AG10803 (cell line): Measurements from ENCODE around the gene IARS1.

Experiments
- DNase-seq: peaks from one replicate; pipeline ENCODE4 v3.0.0; 2010; ENCODE audit warnings: low read depth
- H3K4me3 ChIP-seq: 2 replicates; pipeline ENCODE4 v1.5.1; 2011; ENCODE audit warnings: mild to moderate bottlenecking, low read length, control low read depth
- CTCF ChIP-seq: conservative IDR thresholded peaks from 2 replicates; pipeline ENCODE4 v1.5.1; 2011; ENCODE audit warnings: mild to moderate bottlenecking, low read length, control low read depth, inconsistent platforms

Gene IARS1

GRCh38 chr9:92293452-92294296, at the start of gene IARS1:
IARS1 (minus strand) TSS chr9:92293697; CDS start chr9:92289419, 4,278 bp downstream.
- peak; percentile 98 for DNase-seq
- H3K4me3 ChIP-seq, result peak within 1 kb of the TSS; percentile 75

GRCh38 chr9:92342825-92343488, 49.5 kb upstream of the IARS1 start:
- peak; percentile 51 for DNase-seq
- peak; percentile 48 for TF ChIP-seq CTCF
- H3K4me3 ChIP-seq, result no peak overlapping the region

More at GRCh38 chr9:92293452-92294296, at the start of gene IARS1:
- TF ChIP-seq CTCF, result peak; percentile 42

- DNase-seq, result peak; percentile 15
- no peak for TF ChIP-seq CTCF
- no peak overlapping the region for H3K4me3 ChIP-seq
Observed at GRCh38 chr9:92341578-92341977, 48.1 kb upstream of the IARS1 start.

GRCh38 chr9:92333282-92333634, 39.8 kb upstream of the IARS1 start:
- no peak overlapping the region for H3K4me3 ChIP-seq
- no peak for DNase-seq
- no peak for TF ChIP-seq CTCF

GRCh38 chr9:92332577-92333281, 39.2 kb upstream of the IARS1 start:
- TF ChIP-seq CTCF, result no peak
- DNase-seq, result no peak
- H3K4me3 ChIP-seq, result no peak overlapping the region

GRCh38 chr9:92328225-92328624, 34.7 kb upstream of the IARS1 start:
- no peak overlapping the region for H3K4me3 ChIP-seq
- peak; percentile 65 for TF ChIP-seq CTCF
- peak; percentile 67 for DNase-seq
